Activated CD8-positive, alpha-beta T cell treated with anti-CD3 and anti-CD28 coated beads, Interleukin-2, amount 10 ng/mL, durations not matched to agents 7 days and 5 days (primary cell): ENCODE data around the gene PRKCSH. TPM values are rescaled to one million over a fixed set of nuclear protein-coding genes. Genes with fewer than 3 reads are reported as not detected.

ENCODE experiments used
- ATAC-seq: fragments of 150-1000 bp; cut with Tn5 transposase; one replicate; pipeline ENCODE4 v1.10.0; 2021; ENCODE audit warnings: moderate library complexity
- CTCF ChIA-PET: fragments of 350-600 bp; sonication (Branson Sonifier 250); formaldehyde crosslinking; loops from one replicate; lab custom pipeline; 2021; ENCODE audit warnings: antibody characterized with exemption; lab: Charles Lee
- POLR2A ChIA-PET: fragments of 350-600 bp; sonication (Branson Sonifier 250); formaldehyde crosslinking; loops from one replicate; lab custom pipeline; 2021; ENCODE audit warnings: antibody characterized with exemption; lab: Charles Lee
- DNase-seq: peaks from one replicate; pipeline ENCODE4 v3.0.0-alpha.2; 2020
- H3K27ac Mint-ChIP-seq: one replicate; pipeline ENCODE4 v1.8.0; 2021; ENCODE audit warnings: mild to moderate bottlenecking, mixed read lengths
- H3K27me3 Mint-ChIP-seq: one replicate; pipeline ENCODE4 v1.8.0; 2021; ENCODE audit warnings: low read depth, mixed read lengths
- H3K36me3 Mint-ChIP-seq: one replicate; pipeline ENCODE4 v1.8.0; 2021; ENCODE audit warnings: low read depth, mixed read lengths
- H3K4me1 Mint-ChIP-seq: one replicate; pipeline ENCODE4 v1.8.0; 2021; ENCODE audit warnings: low read depth, mixed read lengths
- H3K4me3 Mint-ChIP-seq: one replicate; pipeline ENCODE4 v1.8.0; 2021; ENCODE audit warnings: mild to moderate bottlenecking, mixed read lengths
- H3K9me3 Mint-ChIP-seq: one replicate; pipeline ENCODE4 v1.8.0; 2022; ENCODE audit warnings: mixed read lengths; ENCODE audit not compliant: insufficient read depth
- total RNA-seq, 2 experiments: library from RNA; stranded (reverse); gene quantifications; one replicate each; pipeline ENCODE4 v1.2.3, GENCODE V29; 2021

PRKCSH gene
- total RNA-seq, 2 experiments from 2014 or later, result 285 to 302 TPM

DNA sequence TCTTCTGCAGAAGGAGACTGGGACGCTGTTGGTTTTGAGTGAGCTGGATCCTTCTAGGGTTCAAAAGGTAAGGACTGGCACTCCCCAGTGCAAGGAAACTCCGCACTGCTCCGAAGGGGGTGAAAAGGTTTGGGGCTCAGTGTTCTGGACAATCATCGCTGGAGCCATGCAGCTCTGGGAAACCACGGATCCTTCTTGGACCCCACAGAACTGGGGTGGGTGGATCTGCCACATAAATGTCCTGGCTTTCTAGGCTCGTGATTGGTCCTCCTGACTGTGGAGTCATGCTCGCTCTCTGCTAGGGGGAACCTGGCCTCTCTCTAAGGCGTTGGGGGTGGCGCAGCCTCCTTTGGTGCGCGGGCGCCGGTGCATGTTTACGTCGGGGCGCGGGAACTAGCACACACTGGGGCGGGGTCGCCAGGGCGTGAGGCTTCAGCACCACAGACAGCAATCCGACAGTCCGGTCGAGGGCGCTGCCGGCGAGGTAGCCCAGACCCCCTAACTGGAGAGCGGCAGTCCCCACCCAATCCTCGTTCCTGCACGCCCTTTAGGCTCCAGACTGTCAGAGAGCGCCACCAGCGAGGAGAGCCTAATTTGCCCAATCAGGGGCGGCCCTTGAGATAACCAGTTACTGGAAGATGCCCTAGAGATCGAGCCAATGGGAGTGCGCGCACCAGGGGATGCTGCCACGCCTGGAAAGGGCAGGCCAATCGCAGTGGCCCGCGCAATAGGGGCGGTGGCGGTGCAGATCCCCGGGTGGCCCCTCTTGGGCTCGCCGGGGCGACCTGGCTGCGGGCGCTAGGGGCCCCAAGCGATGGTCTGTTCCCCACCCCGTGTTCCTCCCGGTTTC, 46.3 kb downstream of the PRKCSH start:
- Mint-ChIP-seq H3K9me3 (no peaks in the 10 kb centered on the region), H3K4me3 (peak overlapping the region; percentile 70), H3K4me1 (peaks cover 28% of the 10 kb centered on the region), H3K36me3 (peaks cover 6% of the 10 kb centered on the region), H3K27me3 (peaks cover 34% of the 10 kb centered on the region), H3K27ac (no peak overlapping the region)
- ChIA-PET POLR2A (interaction anchor here (1.1 to 1.6 kb wide), 2 partner anchors 101 to 106 kb away, joined by 4 to 7 read pairs; no protein-coding TSS in a partner anchor), CTCF (interaction anchor here (0.7 to 2.4 kb wide), 28 partner anchors 8 to 446 kb away, joined by 3 to 36 read pairs (median 4); partner anchors contain the start of genes CCDC159, PRKCSH, RAB3D and SPC24)
- ATAC-seq (peak; percentile 83), DNase-seq (peak; percentile 84)

GRCh38 chr19:11482384-11483050, 47.1 kb downstream of the PRKCSH start:
- ChIA-PET POLR2A (interaction anchor here (1.1 to 1.6 kb wide), 2 partner anchors 101 to 107 kb away, joined by 4 to 7 read pairs; no protein-coding TSS in a partner anchor), CTCF (interaction anchor here (0.6 to 2.4 kb wide), 35 partner anchors 9 to 447 kb away, joined by 3 to 36 read pairs (median 4); partner anchors contain the start of genes CCDC159, PRKCSH, RAB3D and SPC24)
- peaks cover 28% of the 10 kb centered on the region for H3K4me1 Mint-ChIP-seq
- peak; percentile 80 for ATAC-seq
- DNase-seq, result peak; percentile 91
- peaks cover 27% of the 10 kb centered on the region for H3K27me3 Mint-ChIP-seq
- H3K9me3 Mint-ChIP-seq, result no peaks in the 10 kb centered on the region
- peak overlapping the region; percentile 70 for H3K4me3 Mint-ChIP-seq
- H3K36me3 Mint-ChIP-seq, result peaks cover 6% of the 10 kb centered on the region
- peak overlapping the region; percentile 72 for H3K27ac Mint-ChIP-seq

DNA sequence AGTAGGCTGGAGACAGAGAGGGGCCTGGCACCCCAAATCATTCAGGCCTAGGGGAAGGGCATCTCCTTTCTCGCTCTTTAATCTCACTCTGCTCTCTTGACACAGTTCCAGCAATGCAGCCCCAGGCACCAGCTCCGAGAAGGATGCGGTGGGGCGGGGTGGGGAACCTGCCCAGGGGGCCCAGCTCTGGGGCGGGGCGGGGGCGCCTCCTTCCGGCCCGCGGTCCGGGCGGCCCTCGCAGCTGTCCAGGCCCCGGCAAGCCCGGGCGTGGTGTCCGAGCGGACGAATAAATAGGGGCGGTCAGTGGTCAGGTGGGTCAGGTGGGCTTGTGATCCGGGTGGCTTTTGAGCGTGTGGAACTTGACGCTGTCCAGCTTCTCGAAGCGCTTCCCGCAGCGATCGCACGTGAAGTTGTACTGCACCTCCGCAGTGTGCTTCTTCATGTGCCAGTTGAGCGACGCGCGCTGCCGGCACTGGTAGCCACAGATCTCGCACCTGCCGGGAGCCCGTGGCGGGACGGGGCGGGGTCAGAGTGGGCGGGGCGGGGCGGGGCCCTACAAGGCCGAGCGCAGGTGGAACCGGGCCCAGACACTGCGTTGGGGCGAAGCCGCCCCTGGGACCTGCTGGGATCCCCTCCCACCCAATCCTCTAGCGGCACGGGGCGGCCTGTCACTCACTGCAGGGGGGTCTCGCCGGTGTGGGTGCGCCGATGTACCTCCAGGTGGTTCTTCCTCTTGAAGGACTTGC, 48.1 kb downstream of the PRKCSH start:
- POLR2A ChIA-PET, result no interaction called here

GRCh38 chr19:11485245-11485837, 49.9 kb downstream of the PRKCSH start:
- Mint-ChIP-seq H3K4me3 (no peak overlapping the region), H3K27ac (no peak overlapping the region), H3K36me3 (peaks cover 11% of the 10 kb centered on the region), H3K4me1 (peaks cover 23% of the 10 kb centered on the region), H3K9me3 (no peaks in the 10 kb centered on the region), H3K27me3 (peaks cover 9% of the 10 kb centered on the region)
- ChIA-PET CTCF (interaction anchor here (0.6 to 1.7 kb wide), 3 partner anchors 51 to 691 kb away, joined by 4 read pairs; no protein-coding TSS in a partner anchor), POLR2A (interaction anchor here (0.6 to 1.3 kb wide), 3 partner anchors 16 to 110 kb away, joined by 3 to 5 read pairs (median 3); no protein-coding TSS in a partner anchor)
- DNase-seq (no peak), ATAC-seq (no peak)

More for the DNA sequence above, 48.1 kb downstream of the PRKCSH start:
- Mint-ChIP-seq H3K4me1 (peaks cover 28% of the 10 kb centered on the region), H3K27ac (no peak overlapping the region), H3K36me3 (peaks cover 6% of the 10 kb centered on the region), H3K4me3 (no peak overlapping the region), H3K27me3 (peaks cover 17% of the 10 kb centered on the region), H3K9me3 (no peaks in the 10 kb centered on the region)
- CTCF ChIA-PET, result interaction anchor here (0.6 to 2.4 kb wide), 25 partner anchors 10 to 344 kb away, joined by 3 to 36 read pairs (median 5); partner anchors contain the start of genes PRKCSH, RAB3D, SPC24 and SWSAP1
- no peak for DNase-seq
- ATAC-seq, result no peak

DNA sequence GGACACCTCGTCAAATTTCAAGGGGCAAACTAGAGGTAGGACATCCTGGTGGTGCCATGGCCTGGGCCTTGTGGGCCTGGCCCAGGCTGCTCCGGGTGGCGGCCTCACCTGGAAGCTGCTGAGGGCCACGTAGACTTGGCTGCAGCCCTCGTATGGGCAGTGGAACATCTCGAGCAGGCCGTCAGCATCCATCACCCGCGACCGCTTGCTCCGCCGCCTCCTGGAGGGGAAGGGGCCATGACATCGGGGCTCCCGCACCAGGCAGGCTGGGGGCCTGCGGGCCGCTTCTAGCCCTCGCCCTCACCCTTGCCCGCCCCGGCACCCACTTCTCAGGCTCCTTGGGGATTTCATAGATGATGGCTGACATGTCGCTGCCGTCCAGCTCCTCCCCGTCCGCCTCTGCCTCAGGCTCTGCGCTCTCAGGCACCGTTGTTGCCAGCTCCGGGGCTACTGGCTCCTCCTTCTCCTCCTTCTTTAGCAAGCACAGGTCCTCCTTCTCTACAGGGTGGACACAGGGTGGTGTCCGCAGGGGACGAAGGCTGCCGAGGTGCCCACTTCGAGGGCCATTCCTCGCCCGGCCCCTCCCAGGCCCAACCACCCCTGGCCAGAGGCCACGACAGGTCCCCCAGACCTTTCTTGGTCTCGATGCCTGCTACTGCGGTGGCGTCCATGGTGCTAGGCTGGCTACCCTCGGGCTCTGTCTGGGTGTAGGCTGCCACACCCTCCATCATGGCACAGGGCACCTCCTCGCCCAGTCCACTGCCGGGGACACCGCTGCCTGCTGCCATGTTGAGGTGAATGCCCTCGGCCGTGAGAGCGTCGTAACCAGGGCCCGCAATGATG, 51.4 kb downstream of the PRKCSH start:
- no peak overlapping the region for H3K27ac Mint-ChIP-seq
- H3K4me1 Mint-ChIP-seq, result peaks cover 16% of the 10 kb centered on the region
- ATAC-seq (no peak), DNase-seq (no peak)
- H3K9me3 Mint-ChIP-seq, result no peaks in the 10 kb centered on the region
- H3K36me3 Mint-ChIP-seq, result peaks cover 11% of the 10 kb centered on the region
- ChIA-PET CTCF (no interaction called here), POLR2A (no interaction called here)
- no peak overlapping the region for H3K4me3 Mint-ChIP-seq
- H3K27me3 Mint-ChIP-seq, result peaks cover 1% of the 10 kb centered on the region

DNA sequence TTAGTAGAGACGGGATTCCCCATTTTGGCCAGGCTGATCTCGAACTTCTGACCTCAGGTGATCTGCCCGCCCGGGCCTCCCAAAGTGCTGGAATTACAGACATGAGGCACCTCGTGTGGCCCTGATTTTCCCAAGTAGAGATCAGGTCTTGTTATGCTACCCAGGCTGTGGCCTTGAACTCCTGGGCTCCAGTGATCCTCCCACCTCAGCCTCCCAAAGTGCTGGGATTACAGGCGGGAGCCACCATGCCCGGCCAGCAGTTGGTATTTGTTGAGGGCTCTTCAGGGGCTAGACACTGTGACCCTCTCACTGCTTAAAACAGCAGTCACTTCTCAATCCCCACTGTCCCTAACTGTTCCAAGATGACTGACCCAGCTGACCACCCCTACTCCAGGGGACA, 53.9 kb downstream of the PRKCSH start:
- no peak overlapping the region for H3K27ac Mint-ChIP-seq
- no peaks in the 10 kb centered on the region for H3K27me3 Mint-ChIP-seq
- no peaks in the 10 kb centered on the region for H3K9me3 Mint-ChIP-seq
- ChIA-PET CTCF (no interaction called here), POLR2A (interaction anchor here (0.6 kb wide), 1 partner anchor 32 kb away, joined by 3 read pairs; no protein-coding TSS in a partner anchor)
- H3K4me1 Mint-ChIP-seq, result no peaks in the 10 kb centered on the region
- DNase-seq, result no peak
- no peak overlapping the region for H3K4me3 Mint-ChIP-seq
- no peak for ATAC-seq
- peaks cover 11% of the 10 kb centered on the region for H3K36me3 Mint-ChIP-seq

- H3K27ac Mint-ChIP-seq, result no peak overlapping the region
Measured at GRCh38 chr19:11494634-11495285, 59.3 kb downstream of the PRKCSH start.

DNA sequence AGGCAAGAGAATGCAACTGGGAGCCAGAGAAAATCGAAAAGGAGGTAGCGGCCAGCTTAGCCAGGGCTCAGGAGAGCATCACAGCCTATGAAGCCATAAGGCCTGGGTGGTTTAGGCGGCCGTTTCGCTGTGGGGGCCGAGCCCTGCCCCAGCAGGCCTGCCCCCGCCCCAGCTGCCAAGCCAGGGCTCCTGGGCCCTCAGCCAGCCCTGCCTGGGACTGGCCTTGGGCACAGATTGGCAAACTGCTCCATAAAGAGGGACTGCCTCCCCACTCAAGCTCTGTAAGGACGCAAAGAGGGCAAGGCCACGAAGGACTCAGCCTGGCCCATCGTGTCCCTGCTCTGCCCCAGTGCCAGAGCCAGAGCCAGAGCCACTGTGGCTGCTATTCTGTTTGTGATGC, 60.0 kb downstream of the PRKCSH start:
- H3K4me1 Mint-ChIP-seq, result peaks cover 4% of the 10 kb centered on the region

More at GRCh38 chr19:11494634-11495285, 59.3 kb downstream of the PRKCSH start:
- ChIA-PET CTCF (interaction anchor here (1.4 kb wide), 1 partner anchor 12 kb away, joined by 6 read pairs; no protein-coding TSS in a partner anchor), POLR2A (no interaction called here)
- H3K4me1 Mint-ChIP-seq, result no peaks in the 10 kb centered on the region
- no peaks in the 10 kb centered on the region for H3K27me3 Mint-ChIP-seq
- no peaks in the 10 kb centered on the region for H3K9me3 Mint-ChIP-seq
- no peak overlapping the region for H3K4me3 Mint-ChIP-seq
- no peak for DNase-seq
- H3K36me3 Mint-ChIP-seq, result peaks cover 14% of the 10 kb centered on the region
- no peak for ATAC-seq

GRCh38 chr19:11495885-11496284, 60.5 kb downstream of the PRKCSH start:
- Mint-ChIP-seq H3K9me3 (no peaks in the 10 kb centered on the region), H3K36me3 (peaks cover 14% of the 10 kb centered on the region), H3K27ac (no peak overlapping the region), H3K27me3 (no peaks in the 10 kb centered on the region), H3K4me3 (no peak overlapping the region), H3K4me1 (peaks cover 4% of the 10 kb centered on the region)
- CTCF ChIA-PET, result interaction anchor here (2.5 kb wide), 1 partner anchor 13 kb away, joined by 7 read pairs; no protein-coding TSS in a partner anchor
- DNase-seq, result no peak
- ATAC-seq, result no peak
- POLR2A ChIA-PET, result no interaction called here

More for the DNA sequence above, 60.0 kb downstream of the PRKCSH start:
- CTCF ChIA-PET, result interaction anchor here (1.4 kb wide), 1 partner anchor 13 kb away, joined by 6 read pairs; no protein-coding TSS in a partner anchor
- no peak overlapping the region for H3K27ac Mint-ChIP-seq
- H3K27me3 Mint-ChIP-seq, result no peaks in the 10 kb centered on the region
- DNase-seq, result no peak
- no peaks in the 10 kb centered on the region for H3K9me3 Mint-ChIP-seq
- H3K4me3 Mint-ChIP-seq, result no peak overlapping the region
- POLR2A ChIA-PET, result no interaction called here
- ATAC-seq, result no peak
- peaks cover 12% of the 10 kb centered on the region for H3K36me3 Mint-ChIP-seq
